ENCODE data around the gene IZUMO4.

DNA sequence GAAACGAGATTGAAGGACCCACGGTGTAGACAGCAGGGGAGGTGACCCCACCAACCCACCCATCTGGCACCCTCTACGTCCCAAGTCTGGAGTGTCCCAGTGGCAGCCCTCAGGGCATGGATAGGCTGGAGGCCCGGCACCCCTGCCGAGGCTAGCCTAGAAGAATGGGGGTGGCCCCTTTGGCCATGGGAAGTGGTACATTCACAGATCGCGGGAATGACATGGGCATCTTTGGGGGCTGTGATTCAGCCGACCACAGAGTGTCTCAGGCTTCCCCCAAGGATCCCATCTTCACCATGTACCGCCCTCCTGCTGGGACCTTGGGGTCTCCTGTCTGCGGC, 34.4 kb upstream of the IZUMO4 start:
- no peak for TF ChIP-seq GATA3 (IDR thresholded peaks at IDR 0.05; ENCODE audit: low read depth, low read length)
- no peak for TF ChIP-seq GATA2 (IDR thresholded peaks at IDR 0.05; ENCODE audit: low read depth, low read length)

All from SH-SY5Y (cell line).